DMS114 treated with DMSO at 0.1 percent for 48 hours (cell line): ENCODE measurements around the gene HBS1L.

Experiments used
- DNase-seq: peaks from one replicate; lab custom pipeline; 2025; ENCODE audit not compliant: unreplicated experiment; lab: John Stamatoyannopoulos, UW

Gene HBS1L

DNA sequence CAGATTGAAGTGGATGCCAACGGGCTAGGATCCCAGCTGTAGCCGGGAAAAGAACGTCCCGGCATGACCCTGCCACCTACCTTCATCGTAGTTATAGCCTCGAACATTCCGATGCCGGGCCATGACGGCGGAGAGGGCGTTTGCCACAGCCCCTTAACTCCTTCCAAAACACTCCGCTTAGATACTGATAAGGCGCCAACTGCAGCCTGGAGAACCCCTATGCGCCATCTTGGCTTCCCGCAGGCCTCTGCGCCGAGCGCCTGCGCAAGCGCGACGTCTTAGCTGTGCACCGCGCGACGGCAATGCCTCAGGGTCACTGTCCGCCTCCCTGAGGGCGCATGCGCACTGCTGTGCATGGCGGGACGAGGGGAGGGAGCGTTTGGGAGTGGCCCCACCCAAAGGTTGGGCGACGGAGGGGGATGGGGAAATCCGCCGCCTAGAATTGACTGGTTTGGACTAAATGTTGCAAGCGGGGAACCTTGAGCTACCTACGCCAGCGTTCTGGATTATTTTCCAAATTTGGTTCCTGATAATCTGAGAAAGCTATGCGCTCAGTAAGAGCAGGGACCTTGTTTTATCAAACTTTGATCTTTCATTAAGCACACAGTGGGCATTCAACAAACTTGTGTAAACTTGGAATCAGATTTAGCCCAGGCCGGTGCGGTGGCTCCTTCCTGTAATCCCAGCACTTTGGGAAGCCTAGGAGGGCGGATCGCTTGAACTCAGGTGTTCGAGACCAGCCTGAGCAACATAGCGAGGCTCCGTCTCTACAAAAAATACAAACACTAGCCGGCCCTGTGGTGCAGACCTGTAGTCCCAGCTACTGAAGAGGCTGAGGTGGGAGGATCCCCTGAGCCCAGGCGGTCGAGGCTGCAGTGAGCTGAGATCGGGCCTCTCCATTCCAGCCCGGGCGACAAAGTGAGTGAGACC lies at the start of gene HBS1L:
Gene HBS1L (minus strand): TSS at position 254 of the 930 bp plus-strand sequence. CDS start 131 bp downstream, at position 123.
- peak; percentile 79 for DNase-seq

DNA sequence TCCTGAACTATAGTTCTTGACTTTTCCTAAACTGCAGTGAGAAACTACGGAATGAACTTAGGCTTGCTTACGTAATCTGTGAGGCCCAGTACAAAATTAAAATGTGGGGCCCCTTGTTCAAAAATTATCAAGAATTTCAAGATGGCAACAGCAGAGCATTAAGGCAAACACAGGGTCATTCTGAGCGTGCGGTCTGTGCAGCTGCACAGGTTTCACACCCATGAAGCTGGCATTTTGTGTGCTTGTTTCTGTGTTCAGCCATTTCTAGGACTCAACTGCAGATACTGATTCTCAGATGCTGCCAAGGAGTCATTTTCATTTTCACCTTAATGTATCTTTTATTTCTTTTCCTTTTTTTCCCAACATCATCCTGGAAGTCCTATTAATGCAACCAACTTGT lies 49.6 kb upstream of the HBS1L start:
- no peak for DNase-seq

DNA sequence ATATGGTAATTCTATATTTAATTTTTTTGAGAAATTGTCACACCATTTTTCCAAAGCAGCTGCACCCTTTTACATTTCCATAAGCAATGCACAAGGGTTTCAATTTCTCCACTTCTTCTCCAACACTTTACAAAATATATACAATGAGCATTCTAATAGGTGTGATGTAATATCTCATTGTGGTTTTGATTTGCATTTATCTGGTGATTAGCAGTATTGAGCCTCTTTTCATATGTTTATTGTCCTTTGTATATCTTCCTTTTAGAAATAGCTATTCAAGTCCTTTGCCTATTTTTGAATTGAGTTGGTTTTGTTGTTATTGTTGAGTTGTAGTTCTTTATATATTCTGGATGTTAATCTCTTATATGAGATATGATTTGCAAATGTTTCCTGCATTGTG lies 47.6 kb upstream of the HBS1L start:
- DNase-seq, result no peak

DNA sequence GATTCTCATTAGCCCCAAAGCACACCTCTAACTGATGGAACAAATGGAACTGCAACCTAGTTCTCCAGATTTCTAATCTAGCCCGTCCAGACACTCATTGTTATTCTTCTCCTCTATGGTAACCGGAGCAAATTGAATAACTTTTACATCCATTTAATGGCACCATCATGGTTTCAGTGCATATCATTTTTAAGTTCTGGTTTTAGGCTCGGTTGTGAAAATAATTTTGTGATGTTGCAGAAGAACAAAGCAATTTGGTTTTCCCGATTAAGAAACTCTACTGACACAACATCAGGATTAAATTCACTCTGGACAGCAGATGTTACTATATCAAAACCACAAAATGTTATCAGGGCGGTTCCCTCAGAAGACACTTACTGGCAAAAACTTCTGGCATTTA lies 42.5 kb upstream of the HBS1L start:
- DNase-seq, result no peak

DNA sequence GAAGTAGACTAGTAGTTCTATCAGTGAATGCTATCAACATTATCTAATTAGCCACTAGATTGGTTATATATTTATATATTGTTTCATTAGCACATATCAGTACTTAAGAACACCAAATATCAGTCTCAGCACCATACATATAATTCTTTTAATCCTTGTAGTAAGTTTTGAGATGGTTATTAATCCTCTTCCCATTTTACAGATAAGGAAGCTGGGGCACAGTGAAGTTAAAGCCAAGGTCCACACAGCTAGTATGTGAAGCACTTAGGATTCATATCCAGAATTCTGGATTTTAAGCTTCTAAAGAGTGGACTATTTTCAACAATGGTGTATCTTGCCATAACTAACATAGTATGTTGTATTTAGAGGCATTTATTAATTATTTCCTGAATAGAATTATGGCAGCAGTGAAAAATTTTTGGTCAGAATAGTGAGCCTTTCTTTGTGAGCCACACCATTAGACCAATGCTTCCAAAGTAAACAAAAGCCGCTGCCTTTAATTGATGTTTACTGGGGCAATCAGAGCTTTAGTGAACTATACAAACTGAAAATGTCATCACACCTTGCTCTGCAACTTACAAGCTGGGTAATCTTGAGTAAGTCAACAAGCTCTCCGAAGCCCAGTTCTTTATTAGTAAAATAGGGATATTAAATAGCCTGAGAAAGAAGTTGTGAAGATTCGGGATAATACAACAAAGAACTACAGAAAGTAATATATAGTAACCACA lies 41.9 kb upstream of the HBS1L start:
- DNase-seq, result no peak

DNA sequence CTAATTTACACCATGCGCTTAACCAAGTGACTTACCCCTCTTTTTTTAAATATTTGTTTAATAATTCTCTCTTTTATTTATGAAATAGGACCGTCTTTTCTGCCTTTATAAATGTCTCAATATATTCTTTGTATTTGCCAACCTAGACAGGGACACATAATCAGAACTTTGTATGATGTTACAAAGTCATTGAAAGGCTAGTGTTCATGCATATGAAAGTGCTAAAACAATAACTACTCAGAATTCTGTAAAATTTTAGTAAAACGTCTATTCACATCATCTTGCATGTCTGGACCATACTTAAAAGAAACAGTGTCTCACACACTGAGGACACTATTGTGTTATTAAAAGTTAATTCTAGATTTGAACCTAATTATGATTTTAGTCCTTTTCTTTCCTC lies 41.1 kb upstream of the HBS1L start:
- DNase-seq, result no peak

DNA sequence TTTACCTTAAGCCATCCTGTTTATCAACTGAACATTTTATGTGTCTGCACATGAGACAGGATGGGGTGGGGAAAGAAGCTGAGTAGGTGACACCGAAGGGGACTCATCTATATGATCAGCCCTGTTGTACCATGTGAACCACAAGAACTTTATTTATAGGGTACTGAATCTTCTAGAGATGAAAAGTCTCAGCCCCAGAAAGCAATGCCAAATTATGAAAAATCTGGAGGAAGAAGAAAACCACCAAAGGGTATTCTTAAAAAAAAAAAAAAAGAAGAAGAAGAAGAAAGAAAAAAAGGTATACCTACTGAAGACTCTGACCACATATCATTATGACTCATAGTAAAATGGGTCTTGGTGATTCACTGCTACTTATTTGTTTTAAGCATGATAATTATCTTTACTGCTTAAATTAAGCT lies 39.8 kb upstream of the HBS1L start:
- no peak for DNase-seq

DNA sequence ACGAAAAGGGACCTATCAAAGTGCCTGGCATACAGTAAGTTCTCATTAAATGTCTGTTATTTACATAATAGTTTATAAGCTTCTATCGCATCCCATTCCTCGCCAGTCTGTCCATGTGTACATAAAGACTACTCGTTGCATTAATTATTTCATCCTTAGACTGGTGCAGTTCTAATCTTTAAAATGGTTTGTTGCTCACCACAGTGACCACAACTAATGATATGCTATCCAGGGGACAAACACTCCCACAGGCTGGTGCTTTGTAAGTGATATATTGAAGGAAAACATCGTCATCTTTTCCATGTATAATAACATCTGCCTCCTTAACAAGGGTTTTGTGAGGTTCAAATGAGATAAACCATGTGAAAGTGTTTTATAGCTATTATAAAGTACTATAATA lies 39.0 kb upstream of the HBS1L start:
- DNase-seq, result no peak

DNA sequence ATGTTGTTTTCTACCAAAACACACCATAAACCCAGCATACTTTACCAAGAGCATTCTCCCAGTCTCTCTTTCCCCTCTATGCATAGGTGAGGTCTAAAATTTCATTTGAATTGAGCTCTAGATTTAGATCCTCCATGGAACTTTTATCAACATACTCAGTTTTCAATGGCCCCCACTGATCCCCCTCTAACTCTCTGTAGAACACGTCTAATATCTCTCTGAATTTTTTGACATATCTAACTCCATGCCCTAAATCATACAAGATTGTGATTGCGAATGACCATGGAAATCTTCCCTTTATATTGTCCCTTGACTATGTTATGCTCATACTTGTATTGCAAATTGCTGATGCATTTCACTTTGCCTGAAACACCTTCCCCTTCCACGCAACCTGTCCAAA lies 38.1 kb upstream of the HBS1L start:
- no peak for DNase-seq

DNA sequence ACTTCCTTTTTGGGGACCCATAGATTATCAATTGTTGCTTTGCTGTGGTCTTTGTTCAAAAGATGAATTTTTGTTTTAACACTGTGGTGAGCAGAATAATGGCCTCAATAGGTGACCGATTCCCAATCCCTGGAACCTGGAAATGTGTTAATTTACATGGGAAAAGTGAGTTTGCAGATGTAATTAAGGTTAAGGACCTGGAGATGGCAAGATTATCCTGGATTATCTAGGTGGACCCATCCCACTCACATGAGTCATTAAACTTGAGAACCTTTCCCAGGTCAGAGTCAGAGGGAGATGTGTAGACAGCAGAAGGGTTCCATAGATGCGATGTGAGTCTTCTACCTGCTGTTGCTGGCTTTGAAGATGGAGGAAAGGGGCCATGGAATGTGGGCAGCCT lies 36.2 kb upstream of the HBS1L start:
- no peak for DNase-seq

DNA sequence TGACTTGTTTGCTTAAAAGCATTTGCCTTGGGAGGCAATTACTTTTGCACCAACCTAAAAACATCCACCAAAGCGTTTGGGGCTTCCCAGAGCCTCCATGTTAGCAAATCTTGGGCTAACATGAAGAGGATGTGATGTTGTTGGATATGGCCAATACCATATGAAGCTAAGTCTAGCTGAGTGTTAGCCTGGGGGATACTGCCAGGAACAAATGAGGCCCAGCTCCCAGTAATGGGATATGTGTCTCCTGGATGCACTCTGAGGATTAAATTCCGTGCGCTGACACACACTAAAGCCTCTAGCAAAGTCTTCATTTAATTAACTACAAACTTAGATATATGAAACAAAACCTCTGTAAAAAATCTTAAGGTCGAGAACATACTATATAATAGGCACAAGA lies 35.3 kb upstream of the HBS1L start:
- DNase-seq, result no peak

DNA sequence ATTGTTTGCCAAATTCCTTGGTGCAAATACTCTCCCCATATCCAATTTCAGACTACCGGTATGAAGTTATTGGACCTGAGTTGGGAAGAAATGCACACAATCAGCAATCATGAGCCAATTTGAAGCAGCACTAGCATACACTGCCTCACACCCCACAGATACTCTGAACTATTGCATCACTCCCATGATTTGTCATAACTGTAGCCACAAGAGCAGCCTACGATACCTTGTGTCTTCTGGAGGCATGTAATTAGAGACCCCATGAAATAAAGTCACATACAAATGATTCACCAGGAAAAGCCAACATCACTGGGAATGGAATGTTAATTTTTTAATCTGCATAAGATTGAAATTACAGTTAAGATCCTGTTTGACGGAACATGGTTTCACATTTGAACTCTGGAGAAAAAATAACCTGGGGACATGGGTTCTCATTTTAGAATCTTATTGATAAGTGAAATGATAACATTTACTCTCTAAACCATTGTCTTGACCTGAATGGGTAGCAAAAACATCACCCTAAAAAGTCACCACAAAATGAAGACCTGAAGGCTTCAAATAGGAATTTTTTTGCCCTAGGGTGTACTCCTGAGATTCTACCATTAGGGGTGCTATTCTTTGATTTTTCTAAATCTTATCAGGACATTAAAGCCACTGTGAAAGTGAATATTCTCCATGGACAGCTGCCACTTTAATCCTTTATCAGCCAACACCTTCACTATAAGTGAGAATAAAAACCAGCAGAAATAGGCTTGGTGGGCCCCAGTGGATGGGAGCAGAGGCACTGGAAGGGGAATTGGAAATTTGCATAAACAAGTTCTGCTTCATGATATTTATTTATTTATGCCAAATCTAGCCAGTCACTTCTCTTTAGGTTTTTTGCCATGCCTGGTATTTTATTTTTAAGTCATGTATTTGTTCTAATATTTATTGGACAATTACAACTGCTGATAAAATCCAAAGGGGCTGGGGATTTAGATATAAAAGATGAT lies 34.5 kb upstream of the HBS1L start:
- DNase-seq, result no peak

DNA sequence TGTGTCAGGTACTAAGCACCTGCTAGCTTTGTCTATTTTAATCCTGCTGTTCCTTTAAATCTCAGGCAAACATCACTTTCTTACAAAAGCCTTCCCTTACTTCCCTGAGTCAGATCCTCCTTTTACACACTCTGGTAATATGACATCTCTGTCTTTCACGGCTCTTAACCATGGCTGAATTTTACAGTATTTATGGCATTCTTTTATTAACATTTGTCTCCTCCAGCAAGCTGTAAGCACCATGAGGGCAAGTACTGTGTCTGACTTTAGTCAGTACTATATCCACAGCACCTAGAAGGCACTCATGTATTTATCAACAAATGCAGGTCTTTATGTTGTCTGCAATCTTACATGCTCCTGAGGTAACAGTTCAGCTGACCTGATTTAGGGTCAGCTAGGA lies 33.7 kb upstream of the HBS1L start:
- no peak for DNase-seq

DNA sequence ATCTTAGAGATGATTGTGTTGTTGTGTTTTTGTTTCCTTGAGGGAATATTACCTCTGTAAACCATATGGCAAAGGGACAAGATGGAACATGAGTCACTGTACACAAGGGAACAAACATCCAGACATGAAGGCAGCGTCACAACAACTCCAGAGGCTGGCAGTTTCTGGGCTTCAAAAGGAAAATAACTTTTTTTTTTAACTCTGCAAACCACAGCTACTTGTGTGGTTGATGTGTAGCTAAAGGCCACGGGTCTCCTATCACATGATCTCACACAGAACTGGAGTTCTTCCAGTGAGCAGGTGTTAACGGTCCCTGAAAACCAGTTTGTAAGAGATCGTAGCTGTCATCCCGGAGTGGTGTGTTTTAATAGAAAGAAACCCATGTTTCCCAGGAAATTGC lies 33.2 kb upstream of the HBS1L start:
- no peak for DNase-seq

DNA sequence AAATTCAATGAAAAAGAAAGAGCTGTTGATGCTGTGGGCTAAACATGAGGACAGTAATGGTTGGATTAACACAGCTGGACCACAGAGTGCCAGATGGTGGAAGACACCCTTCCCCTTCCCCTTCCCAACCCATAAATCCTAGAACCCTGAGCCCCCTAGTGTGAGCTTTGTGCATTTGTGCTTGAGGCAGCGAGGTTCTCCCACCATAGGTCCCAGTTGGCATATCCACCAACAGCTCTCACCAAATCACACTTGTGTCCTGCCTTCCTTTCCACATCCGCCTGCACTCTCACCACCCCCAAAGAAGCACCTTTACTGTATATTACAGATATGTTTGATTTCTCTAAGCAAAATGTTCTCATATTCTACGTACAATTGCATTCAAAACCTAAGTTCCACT lies 32.8 kb upstream of the HBS1L start:
- DNase-seq, result no peak

DNA sequence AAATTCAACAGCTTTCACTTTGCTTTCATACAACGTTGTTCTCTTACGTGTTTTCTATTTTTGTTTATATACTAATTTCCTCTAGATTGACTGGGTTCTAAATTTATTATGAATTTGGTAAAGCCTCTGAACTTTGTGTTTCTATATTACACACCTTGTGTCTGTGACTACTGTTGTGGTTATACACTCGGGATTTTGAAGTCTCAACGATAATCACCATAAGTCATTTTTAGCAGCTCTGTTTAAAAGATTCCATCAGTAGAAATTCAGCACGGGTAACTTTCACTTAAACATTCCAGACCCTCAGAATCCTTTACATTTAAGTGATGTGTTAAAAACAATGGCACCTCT lies 31.8 kb upstream of the HBS1L start:
- DNase-seq, result no peak

DNA sequence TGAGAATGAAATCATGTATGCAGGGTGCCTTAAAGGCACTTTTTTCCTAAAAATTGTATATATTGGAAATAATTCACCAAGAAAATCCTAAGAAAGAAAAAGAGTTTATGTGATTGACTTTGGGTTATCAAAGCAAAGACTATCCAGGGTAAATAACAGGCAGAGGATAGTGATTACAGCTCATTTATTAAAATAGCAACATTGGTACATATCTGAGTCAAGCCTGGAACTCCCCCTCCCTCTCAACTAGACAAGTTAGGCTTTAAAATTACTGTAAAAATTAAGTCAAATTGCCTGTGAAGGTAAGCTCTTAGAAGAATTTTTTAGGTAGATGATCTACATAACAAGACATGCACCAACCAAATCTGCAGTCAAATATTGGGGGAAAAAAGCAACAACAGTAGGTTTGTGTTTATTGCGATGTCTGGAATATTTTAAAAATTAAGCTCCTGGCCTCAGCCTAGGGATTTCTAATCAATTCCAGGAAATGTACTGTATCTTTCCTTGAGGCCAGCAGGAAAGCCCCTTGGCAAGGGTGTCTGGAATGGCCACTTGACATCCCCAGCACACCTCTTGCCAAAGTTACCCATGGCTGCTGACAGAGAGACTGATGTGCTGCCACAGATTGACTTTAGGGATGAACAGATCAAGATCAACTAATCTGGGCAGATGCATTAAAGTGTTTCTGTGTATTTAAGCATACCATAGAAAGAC lies 31.2 kb upstream of the HBS1L start:
- no peak for DNase-seq

DNA sequence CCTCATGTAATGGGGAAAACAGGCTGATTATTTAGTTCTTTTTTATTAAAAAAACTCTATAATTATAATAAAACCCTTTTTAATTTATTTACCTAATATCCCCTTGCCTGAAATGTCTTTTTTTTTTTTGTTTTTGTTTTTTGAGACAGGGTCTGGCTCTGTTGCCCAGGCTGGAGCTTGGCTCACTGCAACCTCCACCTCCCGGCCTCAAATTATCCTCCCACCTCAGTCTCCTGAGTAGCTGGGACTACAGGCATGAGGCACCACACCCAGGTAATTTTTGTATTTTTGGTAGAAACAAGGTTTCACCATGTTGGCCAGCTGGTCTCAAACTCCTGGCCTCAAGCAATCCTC lies 30.3 kb upstream of the HBS1L start:
- no peak for DNase-seq

DNA sequence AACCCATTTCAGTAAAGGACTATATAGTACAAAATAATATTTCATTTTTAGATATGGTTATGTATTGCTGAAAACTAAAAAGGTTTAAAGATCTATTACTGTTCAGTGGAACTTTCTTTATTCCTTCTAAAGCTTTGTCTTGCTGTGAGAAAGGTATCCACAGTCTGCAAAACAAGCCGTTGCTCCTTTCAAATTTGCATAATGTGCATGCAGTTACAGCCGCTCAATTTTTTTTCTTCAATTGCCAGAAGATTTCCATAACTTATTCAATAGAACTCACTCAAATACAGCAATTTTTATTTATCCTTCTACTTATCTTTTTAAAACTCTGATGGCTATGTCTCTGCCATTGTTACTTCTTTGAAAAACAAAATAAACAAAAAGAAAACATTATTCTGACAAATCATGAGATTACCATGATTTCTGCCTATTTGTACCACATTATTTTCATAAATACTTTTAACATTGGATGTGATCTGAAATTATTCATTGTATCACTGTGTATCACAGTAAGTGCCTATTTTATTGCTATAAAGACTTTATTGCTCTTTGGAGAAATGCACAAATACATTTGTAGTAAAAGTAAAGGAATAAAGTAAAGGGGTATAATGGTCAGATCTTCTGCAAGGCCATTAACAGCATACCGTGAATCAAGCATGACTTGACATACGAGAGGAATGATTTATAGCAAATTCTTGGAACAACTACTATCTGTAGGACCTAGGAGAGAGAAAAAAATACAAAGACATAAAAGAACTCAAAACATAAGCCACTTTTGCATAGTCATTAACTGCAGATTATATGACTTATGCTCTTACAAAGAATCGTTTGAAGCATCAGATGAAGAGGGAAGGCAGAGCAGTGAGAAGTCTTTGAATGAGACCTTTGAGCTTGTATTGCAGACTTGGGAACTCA lies 29.6 kb upstream of the HBS1L start:
- DNase-seq, result no peak

DNA sequence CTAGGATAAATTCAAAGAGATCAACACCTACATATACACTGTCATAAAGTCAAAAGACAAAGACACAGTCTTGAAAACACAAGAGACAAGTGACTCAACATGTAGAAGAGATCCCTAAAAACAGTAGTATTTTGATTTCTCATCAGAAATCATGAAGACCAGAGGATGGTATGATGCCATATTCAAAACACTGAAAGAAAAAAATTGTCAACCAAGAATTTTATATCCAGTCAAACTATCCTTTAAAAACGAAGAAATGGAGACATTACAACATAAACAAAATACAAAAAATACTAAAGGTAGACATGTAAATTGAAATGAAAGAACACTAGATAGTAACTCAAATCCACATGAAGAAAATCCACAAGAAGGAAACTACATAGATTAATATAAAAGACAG lies 27.3 kb upstream of the HBS1L start:
- DNase-seq, result no peak
